Pancreas (tissue), 10 donors: ENCODE results near the gene SNCAIP. TPM values are rescaled to one million over a fixed set of nuclear protein-coding genes. Genes with fewer than 3 reads are reported as not detected.
"Not testable (repeated sequence)": the region's sequence is repeated elsewhere in the genome, so short reads cannot be mapped to it uniquely, and the experiment has no call there.

Experiments used
- ATAC-seq, 4 donors: fragments of 200-7000 bp; cut with Tn5 transposase; one replicate each; pipeline versions ENCODE4 v1.8.0 to v1.9.1; 2020; ENCODE audit warnings: mild to moderate bottlenecking in 4 of 4, moderate library complexity in 4 of 4
- DNase-seq, 6 donors: peaks; one replicate each; pipeline ENCODE4 v3.0.0-alpha.2; 2020
- FAIRE-seq: peaks from 2 replicates; lab custom pipeline; 2012; peaks lifted over from hg19 to GRCh38; lab: Jason Lieb, UNC
- H3K27ac ChIP-seq, 4 donors: fragments of 200-600 bp; sonication (generic); 1 replicate in 3 of 4; 2 replicates in 1 of 4; pipeline versions ENCODE4 v1.5.0 to v1.8.0; 2020
- H3K27me3 ChIP-seq, 4 donors: fragments of 200-600 bp; one replicate each; pipeline ENCODE4 v1.8.0; 2021
- H3K36me3 ChIP-seq, 3 donors: fragments of 200-600 bp; sonication (generic) in 1 of 3; one replicate each; pipeline versions ENCODE4 v1.5.0 to v1.8.0; 2020 to 2021
- H3K4me1 ChIP-seq, 3 donors: fragments of 200-600 bp; one replicate each; pipeline ENCODE4 v1.8.0; 2021
- H3K4me3 ChIP-seq, 4 donors: fragments of 200-600 bp; sonication (generic) in 2 of 4; one replicate each; pipeline versions ENCODE4 v1.5.0 to v1.8.0; 2020 to 2021
- H3K9me3 ChIP-seq, 4 donors: fragments of 200-600 bp; one replicate each; pipeline ENCODE4 v1.8.0; 2021
- WGBS, 2 donors: extraction: QIAGEN DNeasy Blood & Tissue Kit; methylation state at CpG; one replicate each; pipeline ENCODE4 v1.1.7; 2013; 5-methylcytosine and 5-hydroxymethylcytosine counted together
- intact Hi-C, 3 donors: fragments of 100-400 bp; cut with DNase I; formaldehyde crosslinking; loops; one replicate each; pipeline versions ENCODE4 v1.11.1 to v1.14.2; 2022
- polyA plus RNA-seq, 2 donors: library from polyadenylated mRNA; stranded (reverse); fragments of 200-250 nt; gene quantifications; one replicate each; pipeline ENCODE4 v1.2.3, GENCODE V29; 2013
- total RNA-seq, 6 donors: library from RNA; stranded (reverse); fragmentation: NEBNext Ultra II Directional in 4 of 6; extraction: Animal tissue kit (Norgen Biotek cat#: 25700) in 4 of 6; gene quantifications; one replicate each; pipeline versions ENCODE4 v1.2.1 to v1.2.4, GENCODE V29; 2021 to 2023
- TF ChIP-seq, protein P1 (sequence below), 4 donors: fragments of 200-600 bp; sonication (generic) in 3 of 4; IDR thresholded peaks; one replicate each; pipeline versions ENCODE4 v1.5.0 to v1.8.0; 2021; ENCODE audit warnings: antibody characterized with exemption in 4 of 4
- donor health status: healthy with polysubstance abuse.
- donor health status: DM: no; HTN: no; CAD: no; lungs with moderate emphysema.
- donor health status: DM: no; HTN: no; CAD: no.
- donor health status: control.
- donor health status: control.
- donor health status: Bipolar disorder and iron deficiency.
- donor health status: DM: yes; HTN: yes; CAD: no.
- donor health status: DM: no; HTN: no; CAD: no.
- donor health status: DM: no; HTN: no; CAD: no.
- donor health status: DM: yes; HTN: yes; CAD: no.

SNCAIP gene
- total and polyA plus RNA-seq, 8 donors = 0.03 to 1.1 (median 0.28) TPM; not detected in 1

DNA sequence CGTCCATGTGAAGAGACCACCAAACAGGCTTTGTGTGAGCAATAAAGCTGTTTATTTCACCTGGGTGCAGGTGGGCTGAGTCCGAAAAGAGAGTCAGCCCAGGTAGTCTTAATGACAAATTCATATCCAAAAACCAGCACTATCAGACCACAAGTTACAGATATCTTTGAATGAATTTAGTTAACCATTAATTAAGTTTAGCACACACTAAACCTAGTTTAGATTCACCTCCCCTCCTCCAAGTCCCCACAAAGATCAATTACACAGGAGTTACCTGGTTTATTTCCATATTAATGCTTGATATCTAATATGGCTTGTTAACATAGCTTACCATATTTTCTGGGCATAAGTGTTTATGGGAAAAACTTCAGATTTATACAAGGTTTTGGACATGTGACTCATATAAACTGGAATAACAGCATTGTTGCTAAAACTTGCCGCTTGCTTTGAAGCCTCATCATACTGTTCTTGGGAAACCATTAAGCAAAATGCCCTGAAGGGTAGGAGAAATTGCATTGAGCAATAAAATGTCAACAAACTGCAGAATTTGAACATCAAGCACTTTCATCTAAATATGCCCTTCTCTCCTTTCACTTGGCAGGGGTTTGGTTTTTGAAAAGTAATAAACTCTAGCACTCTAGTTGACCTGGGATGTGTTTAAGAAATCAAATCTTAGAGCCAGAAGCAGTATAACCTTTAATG lies 166.9 kb downstream of the SNCAIP start:
- H3K9me3 ChIP-seq = no peaks in the 10 kb centered on the region
- peak overlapping the region in 1 of 4 donors; percentile 23 for H3K27ac ChIP-seq
- intact Hi-C loops = no loop called here
- peaks cover 0 to 8% (median 4%) of the 10 kb centered on the region in 3 donors for H3K4me1 ChIP-seq
- no peak overlapping the region for H3K4me3 ChIP-seq
- ATAC-seq = peak in 3 of 4 donors; percentile 52 to 76 (median 57)
- FAIRE-seq = no peak
- H3K36me3 ChIP-seq = no peaks in the 10 kb centered on the region
- 60 to 61% methylated on average over 2 to 3 of the region's 3 CpGs for WGBS, 2 donors
- H3K27me3 ChIP-seq = no peaks in the 10 kb centered on the region
- DNase-seq = no peak
- TF ChIP-seq, protein P1, sequence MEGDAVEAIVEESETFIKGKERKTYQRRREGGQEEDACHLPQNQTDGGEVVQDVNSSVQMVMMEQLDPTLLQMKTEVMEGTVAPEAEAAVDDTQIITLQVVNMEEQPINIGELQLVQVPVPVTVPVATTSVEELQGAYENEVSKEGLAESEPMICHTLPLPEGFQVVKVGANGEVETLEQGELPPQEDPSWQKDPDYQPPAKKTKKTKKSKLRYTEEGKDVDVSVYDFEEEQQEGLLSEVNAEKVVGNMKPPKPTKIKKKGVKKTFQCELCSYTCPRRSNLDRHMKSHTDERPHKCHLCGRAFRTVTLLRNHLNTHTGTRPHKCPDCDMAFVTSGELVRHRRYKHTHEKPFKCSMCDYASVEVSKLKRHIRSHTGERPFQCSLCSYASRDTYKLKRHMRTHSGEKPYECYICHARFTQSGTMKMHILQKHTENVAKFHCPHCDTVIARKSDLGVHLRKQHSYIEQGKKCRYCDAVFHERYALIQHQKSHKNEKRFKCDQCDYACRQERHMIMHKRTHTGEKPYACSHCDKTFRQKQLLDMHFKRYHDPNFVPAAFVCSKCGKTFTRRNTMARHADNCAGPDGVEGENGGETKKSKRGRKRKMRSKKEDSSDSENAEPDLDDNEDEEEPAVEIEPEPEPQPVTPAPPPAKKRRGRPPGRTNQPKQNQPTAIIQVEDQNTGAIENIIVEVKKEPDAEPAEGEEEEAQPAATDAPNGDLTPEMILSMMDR (IDR thresholded peaks at IDR 0.05) = no peak

DNA sequence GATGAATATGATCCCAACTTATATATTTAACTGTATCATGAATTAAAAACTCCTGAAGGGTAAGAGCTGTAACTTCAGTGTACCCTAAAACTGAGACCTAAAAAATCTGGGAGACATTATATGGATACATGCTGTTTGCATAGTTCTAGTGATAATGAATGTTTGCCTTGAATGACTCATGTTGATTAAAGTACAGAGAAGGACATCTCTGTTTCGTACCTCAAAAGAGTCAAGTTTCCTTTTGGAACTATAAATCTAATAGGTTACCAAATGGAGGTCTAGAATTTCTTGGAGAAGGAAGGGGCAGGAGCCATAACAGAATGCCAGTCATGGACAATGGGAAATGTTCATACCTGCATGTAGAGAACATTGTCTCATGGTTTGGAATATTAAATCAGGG lies 168.1 kb downstream of the SNCAIP start:
- Histone ChIP-seq H3K27me3 (no peaks in the 10 kb centered on the region), H3K9me3 (no peaks in the 10 kb centered on the region), H3K36me3 (no peaks in the 10 kb centered on the region), H3K27ac (no peak overlapping the region), H3K4me1 (peaks cover 0 to 8% (median 4%) of the 10 kb centered on the region in 3 donors), H3K4me3 (no peak overlapping the region)
- DNase-seq (no peak), FAIRE-seq (no peak), ATAC-seq (peak in 2 of 4 donors; percentile 44 to 57)
- WGBS, 2 donors = 12 to 14% methylated on average over 1 of the region's 1 CpG
- TF ChIP-seq, protein P1 (IDR thresholded peaks at IDR 0.05) = no peak
- intact Hi-C loops = no loop called here

DNA sequence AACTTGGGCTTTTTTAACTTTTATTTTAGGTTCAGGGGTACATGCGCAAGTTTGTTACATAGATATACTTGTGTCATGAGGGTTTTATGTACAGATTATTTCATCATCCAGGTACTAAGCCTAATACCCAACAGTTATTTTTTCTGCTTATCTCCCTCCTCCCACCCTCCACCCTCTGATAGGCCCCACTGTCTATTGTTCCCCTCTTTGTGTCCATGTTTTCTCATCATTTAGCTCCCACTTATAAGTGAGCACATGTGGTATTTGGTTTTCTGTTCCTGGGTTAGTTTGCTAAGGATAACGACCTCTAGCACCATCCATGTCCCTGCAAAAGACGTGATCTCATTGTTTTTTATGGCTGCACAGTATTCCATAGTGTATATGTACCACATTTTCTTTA lies 172.1 kb downstream of the SNCAIP start:
- ATAC-seq (no peak), DNase-seq (no peak), FAIRE-seq (no peak)
- Histone ChIP-seq H3K4me1 (peaks cover 0 to 7% (median 4%) of the 10 kb centered on the region in 3 donors), H3K4me3 (no peak overlapping the region), H3K27me3 (no peaks in the 10 kb centered on the region), H3K27ac (no peak overlapping the region), H3K36me3 (no peaks in the 10 kb centered on the region), H3K9me3 (no peaks in the 10 kb centered on the region)
- intact Hi-C loops = no loop called here
- 82 to 88% methylated on average over 3 of the region's 3 CpGs for WGBS, 2 donors
- TF ChIP-seq, protein P1 (IDR thresholded peaks at IDR 0.05) = no peak

DNA sequence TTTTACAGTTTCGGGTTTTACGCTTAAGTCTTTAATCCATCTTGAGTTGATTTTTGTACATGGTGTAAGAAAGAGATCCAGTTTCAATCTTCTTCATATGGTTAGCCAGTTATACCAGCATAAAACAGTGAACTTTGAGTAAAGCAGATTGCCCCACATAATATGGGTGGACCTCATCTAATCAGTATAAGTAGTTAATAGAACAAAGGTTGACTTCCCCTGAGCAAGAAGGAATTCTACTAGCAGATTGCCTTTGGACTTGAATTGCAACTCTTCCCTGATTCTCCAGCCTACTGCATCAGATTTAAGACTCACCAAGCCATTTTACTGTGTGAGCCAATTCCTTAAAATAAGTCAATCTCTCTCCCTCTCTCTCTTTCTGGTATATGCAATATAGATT lies 173.2 kb downstream of the SNCAIP start:
- Histone ChIP-seq H3K36me3 (no peaks in the 10 kb centered on the region), H3K27me3 (no peaks in the 10 kb centered on the region), H3K27ac (no peak overlapping the region), H3K9me3 (no peaks in the 10 kb centered on the region), H3K4me1 (no peaks in the 10 kb centered on the region), H3K4me3 (no peak overlapping the region)
- 79 to 86% methylated on average over 2 of the region's 2 CpGs for WGBS, 2 donors
- no peak for DNase-seq
- TF ChIP-seq, protein P1 (IDR thresholded peaks at IDR 0.05) = no peak
- ATAC-seq = no peak
- no peak for FAIRE-seq
- intact Hi-C loops = no loop called here

DNA sequence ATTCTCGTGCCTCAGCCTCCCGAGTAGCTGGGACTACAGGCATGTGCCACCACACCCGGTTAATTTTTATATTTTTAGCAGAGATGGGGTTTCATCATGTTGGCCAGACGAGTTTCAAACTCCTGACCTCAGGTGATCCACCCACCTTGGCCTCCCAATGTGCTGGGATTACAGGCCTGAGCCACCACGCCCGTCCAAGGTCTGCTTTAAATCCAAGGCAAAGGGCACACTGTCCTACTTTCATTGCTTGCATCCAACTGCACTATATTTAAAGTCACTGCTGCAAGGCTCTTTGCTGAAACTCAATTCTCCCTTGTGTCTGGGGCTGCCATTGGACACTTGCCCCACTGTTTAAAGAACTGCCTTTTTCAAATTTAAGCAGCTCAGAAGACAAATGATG lies 174.6 kb downstream of the SNCAIP start:
- H3K27me3 ChIP-seq, DNase-seq, H3K9me3 ChIP-seq, ATAC-seq, H3K4me1 ChIP-seq, H3K36me3 ChIP-seq, H3K27ac ChIP-seq, intact Hi-C loops, FAIRE-seq, H3K4me3 ChIP-seq: not testable (repeated sequence)
- WGBS, 2 donors = 86 to 91% methylated on average over 6 of the region's 6 CpGs
